Measurements from ENCODE around the gene ALG9. TPM values are rescaled to one million over a fixed set of nuclear protein-coding genes. Genes with fewer than 3 reads are reported as not detected.
A peak's percentile ranks its signal among the peaks of the same experiment; 100 is the strongest.
"Not testable (repeated sequence)": the region's sequence is repeated elsewhere in the genome, so short reads cannot be mapped to it uniquely, and the experiment has no call there.

The ALG9 gene
- total RNA-seq, 1 experiment from 2014 or later = 17.2 TPM

DNA sequence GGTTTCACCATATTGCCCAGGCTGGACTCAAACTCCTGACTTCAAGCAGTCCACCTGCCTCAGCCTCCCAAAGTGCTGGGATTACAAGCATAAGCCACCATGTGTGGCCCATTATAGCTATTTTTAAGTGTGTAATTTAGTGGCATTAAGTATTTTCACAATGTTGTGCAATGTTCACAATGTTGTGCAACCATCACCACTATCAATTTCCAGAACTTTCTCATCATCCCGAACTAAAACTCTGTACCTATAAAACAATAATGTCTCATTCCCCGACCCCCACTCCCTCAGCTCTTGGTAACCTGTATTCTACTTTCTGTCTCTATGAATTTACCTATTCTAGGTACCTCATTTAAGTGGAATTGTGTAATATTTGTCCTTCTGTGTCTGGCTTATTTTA lies 15.5 kb upstream of the ALG9 start:
- in situ Hi-C loops (cut with HindIII; ENCODE audit: low pct_unique_long_range_greater_than_20kb, low sequenced_read_pairs) = no loop called here
- DNase-seq (ENCODE audit: low read depth) = no peak

DNA sequence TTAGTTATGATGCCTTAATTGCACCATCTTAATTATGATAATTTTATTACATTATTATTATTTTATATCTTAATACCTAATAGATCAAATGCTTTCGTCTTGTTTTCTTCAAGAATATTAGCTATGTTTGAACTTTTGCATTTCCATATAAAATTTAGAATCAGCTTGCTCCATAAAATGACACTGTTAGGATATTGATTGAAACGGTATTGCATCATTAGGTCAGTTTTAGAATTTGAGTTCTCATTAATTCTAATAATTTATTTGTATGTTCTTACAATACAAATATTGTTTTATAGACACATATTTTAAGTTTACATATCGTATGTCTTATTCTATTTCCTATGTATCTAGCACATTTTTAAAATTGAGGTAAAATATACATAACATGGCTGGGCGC lies 14.7 kb upstream of the ALG9 start:
- in situ Hi-C loops (cut with HindIII; ENCODE audit: low pct_unique_long_range_greater_than_20kb, low sequenced_read_pairs) = no loop called here

DNA sequence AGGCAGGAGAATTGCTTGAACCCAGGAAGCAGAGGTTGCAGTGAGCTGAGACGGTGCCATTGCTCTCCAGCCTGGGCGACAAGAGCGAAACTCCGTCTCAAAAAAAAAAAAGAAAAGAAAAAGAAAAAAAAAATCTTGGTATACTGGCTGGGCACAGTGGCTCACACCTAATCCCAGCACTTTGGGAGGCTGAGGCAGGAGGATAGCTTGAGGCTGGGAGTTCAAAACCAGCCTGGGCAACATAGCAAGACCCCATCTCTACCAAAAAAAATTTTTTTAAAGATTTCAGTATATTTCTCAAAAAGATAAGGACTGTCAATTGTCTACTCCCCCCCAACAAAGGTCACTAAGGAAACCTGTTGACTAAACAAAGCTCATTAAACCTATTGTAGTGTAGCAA lies 13.7 kb upstream of the ALG9 start:
- in situ Hi-C loops (cut with HindIII; ENCODE audit: low pct_unique_long_range_greater_than_20kb, low sequenced_read_pairs); DNase-seq (ENCODE audit: low read depth): not testable (repeated sequence)

More for the DNA sequence above, 14.7 kb upstream of the ALG9 start:
- no peak for DNase-seq (ENCODE audit: low read depth)

DNA sequence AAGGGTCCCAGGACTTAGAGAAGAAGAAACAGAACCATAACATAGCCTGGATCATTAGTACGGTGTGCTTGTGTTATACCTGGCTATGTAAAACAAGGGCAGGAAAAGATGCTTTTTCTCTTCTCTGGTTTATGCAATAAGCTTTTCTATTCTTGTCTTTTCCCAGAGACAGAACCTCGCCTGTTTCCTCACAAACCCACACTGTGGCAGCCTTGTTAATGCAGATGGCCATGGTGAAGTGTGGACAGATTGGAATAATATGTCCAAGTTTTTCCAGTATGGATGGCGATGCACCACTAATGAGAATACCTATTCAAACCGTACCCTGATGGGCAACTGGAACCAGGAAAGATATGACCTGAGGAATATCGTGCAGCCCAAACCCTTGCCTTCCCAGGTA lies 10.8 kb upstream of the ALG9 start:
- no peak for DNase-seq (ENCODE audit: low read depth)
- in situ Hi-C loops (cut with HindIII; ENCODE audit: low pct_unique_long_range_greater_than_20kb, low sequenced_read_pairs) = no loop called here

DNA sequence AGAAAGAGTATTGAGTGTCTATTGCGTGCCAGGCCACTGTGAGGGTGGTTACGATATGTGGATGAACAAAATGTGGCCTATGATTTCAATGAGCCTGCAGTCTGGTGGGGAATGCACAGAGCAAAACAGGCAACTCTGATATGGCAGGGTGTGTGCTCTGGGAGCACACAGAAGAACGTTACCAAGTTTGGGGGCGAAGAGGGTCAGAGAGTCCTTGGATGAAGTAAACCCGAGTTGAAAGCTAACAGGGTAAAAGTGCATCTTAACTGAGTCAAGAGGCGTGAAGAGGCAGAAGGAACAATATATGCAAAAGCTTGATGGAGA lies 8.2 kb upstream of the ALG9 start:
- in situ Hi-C loops (cut with HindIII; ENCODE audit: low pct_unique_long_range_greater_than_20kb, low sequenced_read_pairs) = no loop called here
- no peak for DNase-seq (ENCODE audit: low read depth)

DNA sequence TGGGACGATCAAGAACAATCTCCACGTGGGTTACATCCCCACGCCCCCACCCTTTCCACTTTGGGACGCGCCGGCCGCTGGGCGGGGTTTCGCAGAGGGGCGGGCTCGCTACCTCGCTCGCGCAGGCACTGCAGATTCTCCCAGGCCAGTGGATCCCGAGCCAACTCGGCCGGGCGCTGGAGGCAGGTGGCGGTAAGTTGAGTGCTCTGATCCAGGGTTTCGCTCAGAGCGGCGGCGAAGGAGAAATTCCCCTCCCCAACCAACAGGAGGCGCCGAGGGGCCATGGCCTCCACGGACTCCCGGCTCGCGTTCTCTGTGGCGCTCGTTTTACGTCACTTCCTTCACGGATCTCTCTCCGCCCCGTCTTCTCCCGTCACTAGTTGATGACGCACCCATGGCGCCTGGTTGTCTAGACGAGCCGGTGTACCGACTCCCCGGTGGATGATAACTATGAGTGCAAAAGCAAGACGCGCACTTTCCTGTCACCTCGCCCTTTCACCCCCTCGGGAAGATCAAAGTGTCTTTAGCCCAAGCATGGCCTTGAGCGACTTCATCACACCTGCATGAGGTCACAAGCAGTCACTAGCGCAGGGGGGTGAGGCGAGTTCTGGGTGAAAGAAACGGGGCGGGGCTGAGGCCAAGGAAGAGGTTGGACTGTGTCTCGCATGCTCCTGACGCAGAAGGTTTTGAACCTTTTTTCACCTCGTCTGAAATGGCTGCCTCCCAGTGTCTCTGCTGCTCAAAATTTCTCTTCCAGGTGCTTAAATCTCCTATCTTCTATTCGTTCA lies 7.7 kb upstream of the ALG9 start, which contains the start of the genes CFAP68 and FDXACB1:
Gene CFAP68 (plus strand): TSS at position 693 of the 788 bp plus-strand sequence. CDS start 20 bp downstream, at position 713.
Gene FDXACB1 (minus strand): TSS at position 317 of the 788 bp plus-strand sequence. CDS start 33 bp downstream, at position 284.
- in situ Hi-C loops (cut with HindIII; ENCODE audit: low pct_unique_long_range_greater_than_20kb, low sequenced_read_pairs) = no loop called here
- peak; percentile 98 for DNase-seq (ENCODE audit: low read depth)

DNA sequence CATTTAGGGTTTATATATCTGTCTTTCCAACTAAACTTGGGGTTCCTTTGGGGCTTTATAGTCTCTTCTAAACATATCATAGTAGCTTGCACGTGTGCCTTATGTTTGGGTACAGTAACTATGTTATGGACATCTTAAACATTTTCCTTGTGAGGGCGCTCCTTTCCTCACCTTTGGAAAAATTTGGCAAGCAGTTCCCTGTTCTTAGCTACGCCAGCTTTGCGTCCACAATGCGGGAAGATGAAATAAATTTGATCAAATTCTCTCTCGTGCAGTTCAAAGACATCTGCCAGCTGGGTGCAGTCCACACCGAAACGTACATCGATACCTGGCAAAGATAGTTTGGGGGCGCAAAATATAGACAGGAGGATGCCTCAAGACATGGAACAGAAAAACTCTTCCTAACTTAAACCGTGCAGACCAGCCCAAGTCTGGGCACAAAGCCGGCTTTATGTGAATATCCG lies 7.0 kb upstream of the ALG9 start:
- no peak for DNase-seq (ENCODE audit: low read depth)
- in situ Hi-C loops (cut with HindIII; ENCODE audit: low pct_unique_long_range_greater_than_20kb, low sequenced_read_pairs) = no loop called here

DNA sequence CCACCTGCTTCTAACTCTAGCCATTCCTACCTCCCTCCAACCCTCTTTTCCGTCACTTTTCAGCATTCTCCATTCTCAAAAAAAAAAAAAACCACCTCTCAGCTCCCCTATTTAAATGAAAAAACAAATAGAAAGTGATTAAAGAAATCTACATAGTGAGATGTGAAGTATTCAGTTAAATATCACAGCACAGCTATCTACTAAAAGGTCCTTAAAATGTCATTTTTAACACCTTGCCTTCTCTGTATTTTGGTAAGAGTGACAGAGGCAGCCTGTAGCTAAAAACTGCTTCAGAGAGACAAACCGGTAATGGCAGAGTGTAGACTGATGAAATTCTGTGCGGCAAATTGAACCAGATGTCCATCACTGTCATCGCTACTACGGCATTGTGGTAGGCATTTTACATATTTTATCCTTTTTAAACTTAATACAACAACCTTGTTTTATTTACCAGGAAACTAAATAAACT lies 346 bp upstream of the ALG9 start:
- no peak for DNase-seq (ENCODE audit: low read depth)
- in situ Hi-C loops (cut with HindIII; ENCODE audit: low pct_unique_long_range_greater_than_20kb, low sequenced_read_pairs) = no loop called here

DNA sequence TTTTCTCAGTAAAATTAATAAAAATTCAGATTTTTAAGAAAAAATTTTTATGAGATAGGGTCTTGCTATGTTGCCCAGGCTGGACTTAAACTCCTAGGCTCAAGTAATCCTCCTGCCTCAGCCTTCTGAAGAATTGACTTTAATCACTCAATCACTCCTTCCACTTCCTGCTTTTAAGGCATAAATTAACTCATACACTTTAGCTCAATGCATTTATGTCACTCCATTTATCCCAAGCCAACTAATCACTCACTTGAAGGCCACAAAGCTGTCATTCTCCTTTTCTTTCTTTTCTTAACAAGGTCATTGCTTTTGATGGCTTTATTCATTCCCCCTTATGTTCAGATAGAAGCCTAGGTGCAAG lies 877 bp downstream of the ALG9 start:
- in situ Hi-C loops (cut with HindIII; ENCODE audit: low pct_unique_long_range_greater_than_20kb, low sequenced_read_pairs) = no loop called here

DNA sequence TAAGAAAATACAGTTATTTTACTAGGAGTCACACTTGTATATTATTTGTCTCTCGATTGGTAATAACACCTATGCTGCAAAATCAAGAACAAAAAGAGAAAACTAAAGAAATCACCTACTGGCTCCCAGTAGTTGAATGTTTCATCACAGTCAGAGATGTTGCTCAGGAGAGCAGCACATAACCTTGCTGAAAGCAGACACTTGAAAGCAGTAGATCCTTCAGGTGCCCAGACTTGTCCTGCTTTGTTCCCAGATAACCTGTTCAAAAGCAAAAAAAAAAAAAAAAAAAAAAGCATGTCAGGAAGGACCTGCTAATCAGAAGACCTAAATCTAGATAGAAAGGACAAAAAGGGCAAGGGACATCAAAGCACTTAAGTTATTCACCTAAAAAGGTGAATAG lies 1.3 kb downstream of the ALG9 start:
- DNase-seq (ENCODE audit: low read depth) = no peak
- in situ Hi-C loops (cut with HindIII; ENCODE audit: low pct_unique_long_range_greater_than_20kb, low sequenced_read_pairs) = no loop called here

More for the DNA sequence above, 877 bp downstream of the ALG9 start:
- no peak for DNase-seq (ENCODE audit: low read depth)

DNA sequence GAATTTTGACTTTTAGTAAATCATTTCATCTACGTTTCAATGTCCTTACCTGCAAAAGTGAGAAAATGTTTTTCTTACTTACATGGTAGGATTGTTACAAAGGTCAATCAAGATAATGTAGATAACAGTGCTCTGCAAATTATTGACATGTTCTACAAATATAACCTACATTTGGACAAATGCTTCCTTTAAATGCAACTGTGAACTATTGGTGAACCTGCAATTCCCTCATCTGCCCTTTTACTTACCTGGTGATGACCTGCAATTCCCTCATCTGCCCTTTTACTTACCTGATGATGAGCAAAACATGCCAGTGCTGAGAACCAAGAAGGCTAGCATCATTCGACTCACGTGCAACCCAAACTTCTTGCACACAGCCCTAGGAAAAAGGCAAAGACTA lies 11.1 kb downstream of the ALG9 start:
- no peak for DNase-seq (ENCODE audit: low read depth)
- in situ Hi-C loops (cut with HindIII; ENCODE audit: low pct_unique_long_range_greater_than_20kb, low sequenced_read_pairs) = no loop called here

DNA sequence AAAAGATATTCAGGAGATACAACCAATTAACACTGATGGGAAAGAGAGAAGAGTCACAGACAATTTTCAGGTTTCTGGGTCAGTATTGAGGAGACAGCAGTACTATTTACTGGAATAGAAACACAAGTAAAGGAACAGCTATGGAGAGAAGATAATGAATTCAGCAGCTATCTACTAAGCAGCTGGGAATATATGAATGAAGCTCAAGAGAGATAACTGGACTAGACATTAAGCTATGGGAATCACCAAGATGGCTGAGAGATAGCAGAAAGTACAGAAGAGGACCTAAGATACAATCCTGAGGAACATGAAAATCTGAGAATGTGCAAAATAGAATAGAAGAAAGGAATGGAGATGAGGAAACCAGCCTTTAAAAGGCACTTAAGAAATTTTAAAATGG lies 15.9 kb downstream of the ALG9 start:
- DNase-seq (ENCODE audit: low read depth) = no peak
- in situ Hi-C loops (cut with HindIII; ENCODE audit: low pct_unique_long_range_greater_than_20kb, low sequenced_read_pairs) = no loop called here

DNA sequence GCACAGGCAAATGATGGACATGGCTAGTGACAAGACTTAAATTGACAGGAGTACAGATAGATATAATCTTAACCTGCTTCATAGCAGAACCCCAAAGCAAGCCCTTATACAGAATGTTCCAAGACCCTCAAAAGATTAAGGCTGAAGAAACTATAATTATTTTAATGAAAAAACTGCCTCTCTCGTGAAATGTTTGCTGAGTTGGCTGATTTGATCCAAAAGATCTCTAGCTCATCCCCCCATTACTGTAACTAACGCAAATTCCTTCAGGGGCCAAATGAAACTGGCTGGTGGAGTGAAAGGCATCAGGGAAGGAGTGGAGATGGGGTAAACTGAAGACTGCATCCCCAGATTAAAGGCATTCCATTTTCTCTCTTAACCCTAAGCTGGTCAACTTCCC lies 19.3 kb downstream of the ALG9 start:
- DNase-seq (ENCODE audit: low read depth) = no peak
- in situ Hi-C loops (cut with HindIII; ENCODE audit: low pct_unique_long_range_greater_than_20kb, low sequenced_read_pairs) = no loop called here

DNA sequence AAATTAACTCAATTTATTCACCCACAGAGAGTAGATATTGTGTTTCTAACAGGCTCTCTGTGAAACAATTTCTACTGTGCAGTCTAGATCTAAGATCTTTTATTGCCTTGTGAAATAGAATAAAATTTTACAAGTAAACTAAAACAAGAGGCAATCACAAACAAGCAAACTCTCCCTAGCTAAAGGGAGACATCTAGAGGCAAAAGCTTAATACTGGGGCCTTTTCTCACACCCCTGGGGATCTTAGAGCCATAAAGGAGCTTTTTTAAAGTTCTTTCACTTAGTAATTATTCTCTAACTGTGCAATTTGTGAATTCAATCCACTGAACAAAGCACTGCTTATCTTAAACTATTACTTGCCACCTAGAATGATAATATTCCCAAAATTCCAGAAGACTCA lies 19.7 kb downstream of the ALG9 start:
- DNase-seq (ENCODE audit: low read depth) = no peak

DNA sequence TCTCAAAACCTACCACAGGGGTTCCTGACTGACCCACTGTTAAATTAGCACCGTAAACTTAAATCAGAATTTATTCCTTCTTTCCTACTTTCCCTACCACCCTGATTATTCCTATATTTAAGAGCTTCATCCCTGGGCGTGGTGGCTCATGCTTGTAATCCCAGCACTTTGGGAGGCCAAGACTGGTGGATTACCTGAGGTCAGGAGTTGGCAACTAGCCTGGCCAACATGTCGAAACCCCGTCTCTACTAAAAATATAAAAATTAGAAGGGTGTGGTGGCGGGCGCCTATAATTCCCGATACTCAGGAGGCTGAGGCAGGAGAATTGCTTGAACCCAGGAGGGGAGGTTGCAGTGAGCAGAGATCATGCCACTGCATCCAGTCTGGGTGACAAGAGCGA lies 20.3 kb downstream of the ALG9 start:
- in situ Hi-C loops (cut with HindIII; ENCODE audit: low pct_unique_long_range_greater_than_20kb, low sequenced_read_pairs) = no loop called here
- no peak for DNase-seq (ENCODE audit: low read depth)

More for the DNA sequence above, 19.7 kb downstream of the ALG9 start:
- in situ Hi-C loops (cut with HindIII; ENCODE audit: low pct_unique_long_range_greater_than_20kb, low sequenced_read_pairs) = no loop called here

DNA sequence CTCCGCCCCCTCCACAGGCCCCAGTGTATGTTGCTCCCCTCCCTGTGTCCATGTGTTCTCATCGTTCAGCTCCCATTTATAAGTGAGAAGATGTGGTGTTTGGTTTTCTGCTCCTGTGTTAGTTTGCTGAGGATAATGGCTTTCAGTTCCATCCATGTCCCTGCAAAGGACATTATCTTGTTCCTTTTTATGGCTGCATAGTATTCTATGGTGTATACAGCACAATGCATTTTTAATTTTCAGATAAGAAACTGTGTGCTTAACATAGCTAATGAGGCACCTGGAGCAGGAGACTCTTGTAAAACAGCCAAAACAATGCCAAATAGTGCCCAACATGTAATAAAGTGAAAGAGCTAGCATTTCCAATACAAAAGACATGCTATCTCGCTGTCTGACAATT lies 21.8 kb downstream of the ALG9 start:
- in situ Hi-C loops (cut with HindIII; ENCODE audit: low pct_unique_long_range_greater_than_20kb, low sequenced_read_pairs) = no loop called here
- no peak for DNase-seq (ENCODE audit: low read depth)

DNA sequence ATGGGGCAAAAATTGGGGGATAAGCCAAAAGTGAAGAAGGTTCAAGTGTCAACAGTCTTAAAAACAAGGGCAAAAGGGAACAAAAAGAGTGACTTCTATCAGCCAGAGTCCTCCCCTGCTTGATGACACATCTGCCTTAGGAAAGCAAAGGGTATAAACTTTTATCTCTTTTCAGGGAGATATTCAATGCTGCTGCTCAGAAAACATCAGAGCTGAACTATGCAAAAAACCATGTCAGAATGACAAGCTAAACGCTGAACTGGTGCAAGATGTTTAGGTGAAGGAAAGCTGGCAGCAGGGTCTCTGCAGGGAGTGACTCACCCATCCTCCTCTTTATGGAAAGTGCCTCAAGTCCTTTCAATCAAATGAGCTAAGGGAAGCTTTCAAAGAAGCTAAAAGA lies 24.7 kb downstream of the ALG9 start:
- in situ Hi-C loops (cut with HindIII; ENCODE audit: low pct_unique_long_range_greater_than_20kb, low sequenced_read_pairs) = no loop called here
- peak; percentile 6 for DNase-seq (ENCODE audit: low read depth)

DNA sequence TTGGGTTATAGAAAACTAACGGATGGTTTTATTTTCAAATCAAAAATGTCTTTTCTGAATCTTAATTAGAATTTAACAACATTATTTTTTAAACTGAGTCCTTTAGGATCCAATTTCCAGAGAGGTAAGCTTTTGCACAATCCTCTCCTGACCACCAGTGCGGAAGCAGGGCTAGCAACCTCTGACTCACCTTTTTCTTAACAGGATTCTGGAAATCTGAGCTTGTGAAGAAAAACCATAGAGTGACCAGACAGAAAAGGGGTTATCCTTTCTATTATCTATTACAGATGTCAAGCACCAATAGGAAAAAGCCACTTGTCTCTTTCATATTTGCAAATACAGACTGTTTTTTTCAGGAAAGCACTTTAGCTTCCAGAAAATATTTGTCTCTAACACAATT lies 25.3 kb downstream of the ALG9 start:
- in situ Hi-C loops (cut with HindIII; ENCODE audit: low pct_unique_long_range_greater_than_20kb, low sequenced_read_pairs) = no loop called here
- DNase-seq (ENCODE audit: low read depth) = no peak

DNA sequence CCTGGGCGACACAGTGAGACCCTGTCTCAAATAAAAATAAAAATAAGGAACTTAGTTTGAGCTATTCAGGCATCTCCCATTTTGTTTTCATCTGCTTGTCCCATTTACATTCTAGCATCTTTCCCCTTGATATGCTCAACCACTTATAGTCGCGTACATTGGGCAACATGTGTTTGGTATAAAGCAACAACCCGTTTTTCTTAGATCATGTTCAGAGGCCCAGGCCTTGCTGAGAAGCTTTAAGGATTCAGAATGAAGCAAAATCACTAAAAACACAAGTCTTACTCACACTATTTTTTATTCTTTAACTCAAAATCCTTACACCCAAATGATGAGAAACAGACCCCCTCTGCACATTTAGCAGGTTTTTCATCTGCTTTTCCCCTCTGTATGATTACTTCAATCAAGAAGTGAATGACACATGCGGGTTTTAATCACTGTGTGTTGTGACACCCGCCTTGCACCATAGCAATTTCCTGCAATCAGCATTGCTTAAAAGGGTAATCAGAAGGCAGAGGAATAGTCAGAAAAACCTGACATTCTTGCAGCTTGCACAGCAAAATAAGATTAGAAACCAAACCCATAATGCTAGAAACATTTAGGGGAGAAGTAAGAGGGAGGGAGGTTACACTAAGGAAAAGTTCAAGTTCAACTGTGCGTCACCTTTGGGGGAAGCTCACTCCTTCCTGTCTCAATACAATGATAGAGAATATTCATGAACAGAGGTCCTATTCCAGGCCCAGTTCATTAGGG lies 25.9 kb downstream of the ALG9 start:
- in situ Hi-C loops (cut with HindIII; ENCODE audit: low pct_unique_long_range_greater_than_20kb, low sequenced_read_pairs) = no loop called here
- no peak for DNase-seq (ENCODE audit: low read depth)
